Kidney (tissue), 14 donors: ENCODE measurements around the gene ATP10D. TPM values are rescaled to one million over a fixed set of nuclear protein-coding genes. Genes with fewer than 3 reads are reported as not detected.

Experiments used
- DNase-seq, 5 donors: peaks; one replicate each; pipeline ENCODE4 v3.0.0-alpha.2; 2013 to 2020
- FAIRE-seq: peaks from 2 replicates; lab custom pipeline; 2012; peaks lifted over from hg19 to GRCh38; lab: Jason Lieb, UNC
- H3K27ac ChIP-seq, 2 donors: one replicate each; pipeline ENCODE4 v1.7.0; 2013; ENCODE audit warnings: low read depth in 2 of 2, low read length in 2 of 2, inconsistent platforms in 1 of 2
- H3K27me3 ChIP-seq: one replicate; pipeline ENCODE4 v1.7.1; 2013; ENCODE audit warnings: low read length, inconsistent platforms; ENCODE audit not compliant: control insufficient read depth, insufficient read depth
- H3K36me3 ChIP-seq, 3 donors: one replicate each; pipeline versions ENCODE4 v1.7.0 to v1.7.1; 2013; ENCODE audit warnings: low read length in 3 of 3, control low read depth in 1 of 3, inconsistent platforms in 1 of 3; ENCODE audit not compliant: insufficient read depth in 3 of 3, control insufficient read depth in 2 of 3
- H3K4me1 ChIP-seq, 3 donors: one replicate each; pipeline versions ENCODE4 v1.7.0 to v1.7.1; 2013; ENCODE audit warnings: low read length in 3 of 3, inconsistent platforms in 1 of 3, low read depth in 1 of 3; ENCODE audit not compliant: control insufficient read depth in 2 of 3, insufficient read depth in 2 of 3
- H3K4me3 ChIP-seq, 3 donors: one replicate each; pipeline versions ENCODE4 v1.7.0 to v1.8.1; 2013; ENCODE audit warnings: low read length in 3 of 3, control low read depth in 1 of 3, inconsistent platforms in 1 of 3
- H3K9ac ChIP-seq, 3 donors: one replicate each; pipeline versions ENCODE4 v1.7.0 to v1.7.1; 2013; ENCODE audit warnings: low read length in 3 of 3, control low read depth in 1 of 3, inconsistent platforms in 1 of 3
- H3K9me3 ChIP-seq, 3 donors: one replicate each; pipeline versions ENCODE4 v1.7.0 to v1.7.1; 2013; ENCODE audit warnings: low read length in 3 of 3, control low read depth in 1 of 3, inconsistent platforms in 1 of 3; ENCODE audit not compliant: control insufficient read depth in 2 of 3, insufficient read depth in 1 of 3
- CTCF ChIP-seq: IDR thresholded peaks from 3 replicates; pipeline ENCODE4 v1.5.1; 2012; ENCODE audit warnings: mild to moderate bottlenecking, moderate library complexity, borderline replicate concordance; ENCODE audit not compliant: insufficient read depth; ENCODE audit errors: extremely low read depth
- intact Hi-C: fragments of 100-400 bp; cut with DNase I; formaldehyde crosslinking; loops from one replicate; pipeline ENCODE4 v1.11.1; 2022
- polyA plus RNA-seq: library from polyadenylated mRNA; stranded (reverse); fragments of 350-450 nt; fragmentation: Illumina TruSeq; extraction: RNeasy Lipid Tissue Mini Kit (QIAGEN cat#74804); gene quantifications from one replicate; pipeline ENCODE4 v1.2.3, GENCODE V29; 2014; ENCODE audit warnings: low read depth, low replicate concordance; ENCODE audit not compliant: insufficient read depth
- total RNA-seq: library from RNA; stranded (reverse); fragmentation: NEBNext Ultra II Directional; extraction: Animal tissue kit (Norgen Biotek cat#: 25700); gene quantifications from one replicate; pipeline ENCODE4 v1.2.1, GENCODE V29; 2021
- donor health status: control.
- donor health status: control.
- donor health status: control.
- donor health status: control.
- donor health status: control.
- donor health status: DM: yes; HTN: yes; CAD: no.
- donor health status: Normal renal cell carcinoma (clear cell type).

Gene ATP10D
- total and polyA plus RNA-seq, 2 donors from 2014 or later, result 10.4 to 43.6 TPM

GRCh38 chr4:47557255-47557654 lies 72.2 kb downstream of the ATP10D start:
- Histone ChIP-seq H3K4me3 (no peak overlapping the region), H3K27ac (no peak overlapping the region), H3K9me3 (no peaks in the 10 kb centered on the region), H3K4me1 (peaks cover 0 to 8% (median 0%) of the 10 kb centered on the region in 3 donors), H3K9ac (no peak overlapping the region), H3K36me3 (peaks cover 0 to 19% (median 5%) of the 10 kb centered on the region in 3 donors), H3K27me3 (no peaks in the 10 kb centered on the region)
- intact Hi-C loops, result no loop called here
- TF ChIP-seq CTCF, result no peak
- no peak for FAIRE-seq
- DNase-seq, result no peak

GRCh38 chr4:47560682-47561081 lies 75.6 kb downstream of the ATP10D start:
- intact Hi-C loops, result no loop called here
- FAIRE-seq (no peak), DNase-seq (no peak)
- H3K27ac ChIP-seq, result no peak overlapping the region
- no peaks in the 10 kb centered on the region for H3K27me3 ChIP-seq
- H3K4me1 ChIP-seq, result peaks cover 0 to 8% (median 0%) of the 10 kb centered on the region in 3 donors
- H3K9me3 ChIP-seq, result no peaks in the 10 kb centered on the region
- no peak for TF ChIP-seq CTCF
- peaks cover 0 to 10% (median 4%) of the 10 kb centered on the region in 3 donors for H3K36me3 ChIP-seq
- H3K9ac ChIP-seq, result no peak overlapping the region
- no peak overlapping the region for H3K4me3 ChIP-seq

GRCh38 chr4:47561331-47561730 lies 76.3 kb downstream of the ATP10D start:
- no peak overlapping the region for H3K4me3 ChIP-seq
- FAIRE-seq (no peak), DNase-seq (no peak)
- intact Hi-C loops, result no loop called here
- H3K4me1 ChIP-seq, result peaks cover 0 to 8% (median 0%) of the 10 kb centered on the region in 3 donors
- H3K9me3 ChIP-seq, result no peaks in the 10 kb centered on the region
- TF ChIP-seq CTCF, result no peak
- peak overlapping the region in 1 of 2 donors; percentile 50 for H3K27ac ChIP-seq
- H3K9ac ChIP-seq, result no peak overlapping the region
- H3K36me3 ChIP-seq, result peaks cover 0 to 10% (median 4%) of the 10 kb centered on the region in 3 donors
- H3K27me3 ChIP-seq, result no peaks in the 10 kb centered on the region

DNA sequence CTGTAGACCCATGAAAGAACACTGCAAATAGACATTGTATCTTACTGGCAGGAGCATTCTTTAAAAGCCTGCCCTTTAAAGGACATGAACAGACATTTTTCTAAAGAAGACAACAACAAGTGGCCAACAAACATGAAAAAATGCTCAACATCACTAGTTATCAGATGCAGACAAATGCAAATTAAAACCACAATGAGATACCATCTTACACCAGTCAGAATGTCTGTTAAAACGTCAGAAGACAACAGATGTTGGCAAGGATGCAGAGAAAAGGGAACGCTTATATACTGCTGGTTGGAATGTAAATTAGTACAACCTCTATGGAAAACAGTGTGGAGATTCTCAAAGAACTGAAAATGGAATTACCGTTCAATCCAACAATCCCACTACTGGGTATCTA lies 77.2 kb downstream of the ATP10D start:
- Histone ChIP-seq H3K9ac (no peak overlapping the region), H3K27ac (no peak overlapping the region), H3K9me3 (no peaks in the 10 kb centered on the region), H3K27me3 (no peaks in the 10 kb centered on the region), H3K4me1 (peaks cover 0 to 8% (median 0%) of the 10 kb centered on the region in 3 donors), H3K36me3 (peaks cover 3 to 13% (median 9%) of the 10 kb centered on the region in 3 donors), H3K4me3 (no peak overlapping the region)
- intact Hi-C loops, result no loop called here
- FAIRE-seq (no peak), DNase-seq (no peak)
- TF ChIP-seq CTCF, result no peak
